DOHH2 (cell line): ENCODE data around the gene CA9.
A peak's percentile ranks its signal among the peaks of the same experiment; 100 is the strongest.

Experiments used
- H3F3A ChIP-seq: fragments of 200-600 bp; sonication (generic), shearing (Covaris generic); 2 replicates; pipeline ENCODE4 v1.6.0; 2016; ENCODE audit warnings: antibody characterized with exemption, mild to moderate bottlenecking; ENCODE audit not compliant: control insufficient read depth, insufficient read depth
- H3K27ac ChIP-seq: fragments of 200-600 bp; sonication (generic); 2 replicates; pipeline ENCODE4 v1.5.1; 2014; ENCODE audit warnings: low read depth, mild to moderate bottlenecking, low read length, moderate library complexity
- H3K27me3 ChIP-seq: fragments of 200-600 bp; sonication (generic); 2 replicates; pipeline ENCODE4 v1.6.1; 2014; ENCODE audit warnings: mild to moderate bottlenecking, low read length, mixed read lengths; ENCODE audit not compliant: control insufficient read depth
- H3K36me3 ChIP-seq: fragments of 200-600 bp; sonication (generic); 2 replicates; pipeline ENCODE4 v1.6.1; 2014; ENCODE audit warnings: mild to moderate bottlenecking, low read length, moderate library complexity, mixed read lengths; ENCODE audit not compliant: control insufficient read depth
- H3K4me1 ChIP-seq: fragments of 200-600 bp; sonication (generic); 2 replicates; pipeline ENCODE4 v1.6.1; 2014; ENCODE audit warnings: mild to moderate bottlenecking, low read length, mixed read lengths; ENCODE audit not compliant: control insufficient read depth
- H3K4me2 ChIP-seq: fragments of 200-600 bp; sonication (generic); 2 replicates; pipeline ENCODE4 v1.6.0; 2014; ENCODE audit warnings: mild to moderate bottlenecking, low read length, moderate library complexity
- H3K4me3 ChIP-seq: fragments of 200-600 bp; sonication (generic); 2 replicates; pipeline ENCODE4 v1.5.1; 2014; ENCODE audit warnings: mild to moderate bottlenecking, low read length, mixed read lengths
- H3K79me2 ChIP-seq: fragments of 200-600 bp; sonication (generic); 2 replicates; pipeline ENCODE4 v1.6.1; 2014; ENCODE audit warnings: mild to moderate bottlenecking, low read length, mixed read lengths; ENCODE audit not compliant: control insufficient read depth
- H3K9me2 ChIP-seq: fragments of 200-600 bp; sonication (generic); replicated peaks from 2 replicates; pipeline ENCODE4 v1.6.1; 2014; ENCODE audit warnings: mild to moderate bottlenecking, low read length, mixed read lengths; ENCODE audit not compliant: control insufficient read depth
- H3K9me3 ChIP-seq: fragments of 200-600 bp; sonication (generic); 2 replicates; pipeline ENCODE4 v1.6.1; 2014; ENCODE audit warnings: antibody characterized with exemption, low read length, mixed read lengths; ENCODE audit not compliant: control insufficient read depth, insufficient read depth
- H4K20me1 ChIP-seq: fragments of 200-600 bp; sonication (generic); 2 replicates; pipeline ENCODE4 v1.6.0; 2014; ENCODE audit warnings: low read depth, mild to moderate bottlenecking, antibody characterized with exemption, low read length, moderate library complexity; ENCODE audit not compliant: control insufficient read depth, insufficient read depth
- CTCF ChIP-seq: fragments of 200-600 bp; sonication (generic); IDR thresholded peaks from one replicate; pipeline ENCODE4 v1.5.1; 2014; ENCODE audit warnings: antibody characterized with exemption, mild to moderate bottlenecking, low read depth, low read length; ENCODE audit not compliant: poor library complexity, severe bottlenecking
- EZH2phosphoT487 ChIP-seq: fragments of 200-600 bp; sonication (generic); IDR thresholded peaks from 2 replicates; pipeline ENCODE4 v1.6.1; 2017; ENCODE audit warnings: borderline replicate concordance, mild to moderate bottlenecking, antibody characterized with exemption, low read length, moderate library complexity, mixed read lengths

The CA9 gene

GRCh38 chr9:35689542-35690293 is 16.0 kb downstream of the CA9 start, which contains the start of gene TPM2:
Gene TPM2 (minus strand): TSS chr9:35689925. CDS start chr9:35689817, 108 bp downstream.
- Histone ChIP-seq H3K27ac (peak within 1 kb of the TSS; percentile 30), H4K20me1 (no peaks in the 10 kb centered on the region), H3K36me3 (no peaks in the 10 kb centered on the region), H3K4me3 (peak within 1 kb of the TSS; percentile 81), H3K4me1 (peaks cover 49% of the 10 kb centered on the region), H3K27me3 (no peaks in the 10 kb centered on the region), H3K79me2 (no peaks in the 10 kb centered on the region), H3K9me3 (no peaks in the 10 kb centered on the region), H3K4me2 (peak within 1 kb of the TSS; percentile 95), H3K9me2 (no peaks in the 10 kb centered on the region), H3F3A (peaks cover 8% of the 10 kb centered on the region; the same call in 1 of the 2 replicates)
- TF ChIP-seq EZH2phosphoT487 (no peak), CTCF (no peak)

DNA sequence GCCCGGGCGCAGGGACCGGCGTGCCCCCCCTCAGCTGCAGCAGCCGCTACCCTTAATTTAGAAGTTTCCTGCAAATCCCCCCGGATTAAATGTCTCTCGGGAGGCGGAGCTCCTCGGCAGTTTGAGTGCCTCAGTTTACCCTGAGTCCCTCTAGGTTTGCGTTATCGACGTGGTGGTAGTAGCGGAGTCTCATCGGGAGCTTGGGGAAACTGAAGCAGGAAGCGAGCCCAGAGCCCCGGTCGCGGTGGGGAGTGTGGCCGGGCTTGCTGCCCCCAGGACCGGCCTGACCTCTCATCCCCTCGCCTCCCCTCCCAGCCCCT is 16.5 kb downstream of the CA9 start:
- Histone ChIP-seq H3K79me2 (no peaks in the 10 kb centered on the region), H3K36me3 (no peaks in the 10 kb centered on the region), H3K4me2 (peak overlapping the region; percentile 95), H3K4me3 (peak overlapping the region; percentile 81), H3K9me2 (no peaks in the 10 kb centered on the region), H4K20me1 (no peaks in the 10 kb centered on the region), H3K4me1 (peaks cover 49% of the 10 kb centered on the region), H3F3A (peaks cover 8% of the 10 kb centered on the region; the same call in 1 of the 2 replicates), H3K9me3 (no peaks in the 10 kb centered on the region), H3K27ac (no peak overlapping the region), H3K27me3 (no peaks in the 10 kb centered on the region)
- no peak for TF ChIP-seq EZH2phosphoT487

- H3K36me3 ChIP-seq, result peaks cover 3% of the 10 kb centered on the region
- TF ChIP-seq CTCF (no peak), EZH2phosphoT487 (no peak)
- no peaks in the 10 kb centered on the region for H3K27me3 ChIP-seq
- no peaks in the 10 kb centered on the region for H3K79me2 ChIP-seq
- peak overlapping the region; percentile 30 for H3K27ac ChIP-seq
- no peaks in the 10 kb centered on the region for H3K9me3 ChIP-seq
- peaks cover 8% of the 10 kb centered on the region; the same call in 1 of the 2 replicates for H3F3A ChIP-seq
- peaks cover 49% of the 10 kb centered on the region for H3K4me1 ChIP-seq
- H3K9me2 ChIP-seq, result no peaks in the 10 kb centered on the region
- peak overlapping the region; percentile 95 for H3K4me2 ChIP-seq
- H4K20me1 ChIP-seq, result no peaks in the 10 kb centered on the region
- peak overlapping the region; percentile 81 for H3K4me3 ChIP-seq
Observed at GRCh38 chr9:35690614-35691333, 17.0 kb downstream of the CA9 start.

DNA sequence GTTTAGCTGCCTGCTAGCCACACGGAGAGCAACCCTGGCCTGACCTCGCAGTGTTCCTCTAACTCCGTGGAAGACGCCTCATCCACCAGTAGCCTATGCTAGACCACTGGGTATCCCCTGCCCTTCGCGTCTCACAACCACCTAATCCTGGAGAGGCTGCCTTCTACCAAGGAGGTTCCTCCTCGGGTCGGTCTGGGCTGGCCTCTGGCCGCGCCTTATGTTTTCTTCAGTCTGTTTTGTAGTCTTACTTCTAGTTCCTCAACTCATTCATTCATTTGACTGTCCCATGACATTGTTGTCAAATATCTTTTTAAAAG is 17.6 kb downstream of the CA9 start:
- Histone ChIP-seq H3F3A (peaks cover 8% of the 10 kb centered on the region; the same call in 1 of the 2 replicates), H3K27ac (no peak overlapping the region), H3K4me1 (peaks cover 47% of the 10 kb centered on the region), H3K4me2 (peak overlapping the region; percentile 95), H3K79me2 (no peaks in the 10 kb centered on the region), H3K9me2 (no peaks in the 10 kb centered on the region), H3K9me3 (no peaks in the 10 kb centered on the region), H4K20me1 (no peaks in the 10 kb centered on the region), H3K4me3 (peak overlapping the region; percentile 81), H3K36me3 (peaks cover 8% of the 10 kb centered on the region), H3K27me3 (no peaks in the 10 kb centered on the region)
- TF ChIP-seq CTCF (no peak), EZH2phosphoT487 (no peak)
